Measurements from ENCODE around the gene CD81. TPM values are rescaled to one million over a fixed set of nuclear protein-coding genes. Genes with fewer than 3 reads are reported as not detected.

Gene CD81
- total and polyA plus RNA-seq, 4 donors = 412 to 708 (median 642) TPM

GRCh38 chr11:2361565-2361964 is 15.5 kb upstream of the CD81 start:
- ATAC-seq (ENCODE audit: insufficient read depth, low FRiP score) = no peak
- Histone ChIP-seq H3K27ac (ENCODE audit: low read depth in 1 of 2, low read length in 1 of 2) (no peak overlapping the region), H3K36me3 (ENCODE audit: control insufficient read depth in 4 of 4, insufficient read depth in 4 of 4, low read length in 4 of 4) (no peaks in the 10 kb centered on the region), H3K9ac (ENCODE audit: insufficient read depth in 1 of 2, low read length in 2 of 2) (no peak overlapping the region), H3K9me3 (ENCODE audit: control insufficient read depth in 4 of 4, insufficient read depth in 3 of 4, low read length in 3 of 4) (no peaks in the 10 kb centered on the region), H3K4me1 (ENCODE audit: control insufficient read depth in 5 of 5, insufficient read depth in 5 of 5, low read length in 5 of 5) (peaks cover 0 to 11% (median 6%) of the 10 kb centered on the region in 5 donors), H3K4me3 (no peak overlapping the region), H3K27me3 (ENCODE audit: control insufficient read depth in 3 of 3, insufficient read depth in 3 of 3, low read length in 2 of 3) (no peaks in the 10 kb centered on the region)
- DNase-seq = no peak
- TF ChIP-seq, protein P1, sequence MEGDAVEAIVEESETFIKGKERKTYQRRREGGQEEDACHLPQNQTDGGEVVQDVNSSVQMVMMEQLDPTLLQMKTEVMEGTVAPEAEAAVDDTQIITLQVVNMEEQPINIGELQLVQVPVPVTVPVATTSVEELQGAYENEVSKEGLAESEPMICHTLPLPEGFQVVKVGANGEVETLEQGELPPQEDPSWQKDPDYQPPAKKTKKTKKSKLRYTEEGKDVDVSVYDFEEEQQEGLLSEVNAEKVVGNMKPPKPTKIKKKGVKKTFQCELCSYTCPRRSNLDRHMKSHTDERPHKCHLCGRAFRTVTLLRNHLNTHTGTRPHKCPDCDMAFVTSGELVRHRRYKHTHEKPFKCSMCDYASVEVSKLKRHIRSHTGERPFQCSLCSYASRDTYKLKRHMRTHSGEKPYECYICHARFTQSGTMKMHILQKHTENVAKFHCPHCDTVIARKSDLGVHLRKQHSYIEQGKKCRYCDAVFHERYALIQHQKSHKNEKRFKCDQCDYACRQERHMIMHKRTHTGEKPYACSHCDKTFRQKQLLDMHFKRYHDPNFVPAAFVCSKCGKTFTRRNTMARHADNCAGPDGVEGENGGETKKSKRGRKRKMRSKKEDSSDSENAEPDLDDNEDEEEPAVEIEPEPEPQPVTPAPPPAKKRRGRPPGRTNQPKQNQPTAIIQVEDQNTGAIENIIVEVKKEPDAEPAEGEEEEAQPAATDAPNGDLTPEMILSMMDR (IDR thresholded peaks at IDR 0.05; ENCODE audit: control extremely low read depth, extremely low read depth) = no peak
- WGBS, 2 donors = 72 to 87% methylated on average over 9 of the region's 9 CpGs

GRCh38 chr11:2362414-2362813 is 14.7 kb upstream of the CD81 start:
- Histone ChIP-seq H3K9ac (ENCODE audit: insufficient read depth in 1 of 2, low read length in 2 of 2) (no peak overlapping the region), H3K4me3 (no peak overlapping the region), H3K27me3 (ENCODE audit: control insufficient read depth in 3 of 3, insufficient read depth in 3 of 3, low read length in 2 of 3) (no peaks in the 10 kb centered on the region), H3K36me3 (ENCODE audit: control insufficient read depth in 4 of 4, insufficient read depth in 4 of 4, low read length in 4 of 4) (no peaks in the 10 kb centered on the region), H3K9me3 (ENCODE audit: control insufficient read depth in 4 of 4, insufficient read depth in 3 of 4, low read length in 3 of 4) (no peaks in the 10 kb centered on the region), H3K4me1 (ENCODE audit: control insufficient read depth in 5 of 5, insufficient read depth in 5 of 5, low read length in 5 of 5) (peaks cover 0 to 19% (median 6%) of the 10 kb centered on the region in 5 donors), H3K27ac (ENCODE audit: low read depth in 1 of 2, low read length in 1 of 2) (no peak overlapping the region)
- ATAC-seq (ENCODE audit: insufficient read depth, low FRiP score) = no peak
- TF ChIP-seq, protein P1 (IDR thresholded peaks at IDR 0.05; ENCODE audit: control extremely low read depth, extremely low read depth) = no peak
- no peak for DNase-seq
- WGBS, 2 donors = 89 to 93% methylated on average over 7 of the region's 7 CpGs

GRCh38 chr11:2363130-2363529 is 14.0 kb upstream of the CD81 start:
- no peaks in the 10 kb centered on the region for H3K36me3 ChIP-seq (ENCODE audit: control insufficient read depth in 4 of 4, insufficient read depth in 4 of 4, low read length in 4 of 4)
- no peak for DNase-seq
- no peak overlapping the region for H3K4me3 ChIP-seq
- H3K9me3 ChIP-seq (ENCODE audit: control insufficient read depth in 4 of 4, insufficient read depth in 3 of 4, low read length in 3 of 4) = no peaks in the 10 kb centered on the region
- TF ChIP-seq, protein P1 (IDR thresholded peaks at IDR 0.05; ENCODE audit: control extremely low read depth, extremely low read depth) = no peak
- WGBS, 2 donors = 91 to 94% methylated on average over 10 of the region's 10 CpGs
- no peaks in the 10 kb centered on the region for H3K27me3 ChIP-seq (ENCODE audit: control insufficient read depth in 3 of 3, insufficient read depth in 3 of 3, low read length in 2 of 3)
- peaks cover 0 to 25% (median 7%) of the 10 kb centered on the region in 5 donors for H3K4me1 ChIP-seq (ENCODE audit: control insufficient read depth in 5 of 5, insufficient read depth in 5 of 5, low read length in 5 of 5)
- ATAC-seq (ENCODE audit: insufficient read depth, low FRiP score) = no peak
- H3K9ac ChIP-seq (ENCODE audit: insufficient read depth in 1 of 2, low read length in 2 of 2) = no peak overlapping the region
- H3K27ac ChIP-seq (ENCODE audit: low read depth in 1 of 2, low read length in 1 of 2) = no peak overlapping the region

All from lung (tissue), 12 donors.